Kasumi-1 (cell line): ENCODE data around the gene PRIMA1.

Source experiments
- DNase-seq, 2 experiments: peaks; one replicate each; lab custom pipeline; 2025; lab: John Stamatoyannopoulos, UW

PRIMA1 gene

GRCh38 chr14:93674343-93674742 lies 113.9 kb downstream of the PRIMA1 start:
- no peak for DNase-seq

- no peak for DNase-seq
Observed at GRCh38 chr14:93669632-93670031, 118.7 kb downstream of the PRIMA1 start.
